ENCODE measurements around the gene RPS19.

RPS19 gene

GRCh38 chr19:41915776-41916414, 55.8 kb downstream of the RPS19 start:
- DNase-seq = no peak

- DNase-seq = no peak
Observed at GRCh38 chr19:41917676-41918075, 57.6 kb downstream of the RPS19 start.

GRCh38 chr19:41918095-41918494, 58.0 kb downstream of the RPS19 start:
- no peak for DNase-seq

GRCh38 chr19:41918653-41919244, 58.7 kb downstream of the RPS19 start:
- no peak for DNase-seq

- DNase-seq = no peak
Observed at GRCh38 chr19:41919948-41920712, 60.1 kb downstream of the RPS19 start.

GRCh38 chr19:41920882-41921576, 61.0 kb downstream of the RPS19 start:
- DNase-seq = no peak

- no peak for DNase-seq
Observed at GRCh38 chr19:41921577-41922576, 61.8 kb downstream of the RPS19 start.

Measured in right hindlimb (tissue), 1 donor.